Renal cortical epithelial cell (primary cell): ENCODE measurements around the gene ZNF100. TPM values are rescaled to one million over a fixed set of nuclear protein-coding genes. Genes with fewer than 3 reads are reported as not detected.
"Not testable (repeated sequence)": the region's sequence is repeated elsewhere in the genome, so short reads cannot be mapped to it uniquely, and the experiment has no call there.

Source experiments
- DNase-seq: peaks from one replicate; pipeline ENCODE4 v3.0.0-alpha.2; 2011; ENCODE audit warnings: low read depth
- total RNA-seq: library from RNA; depleted of rRNA; stranded (reverse); fragments of >200 nt; gene quantifications from 2 replicates; pipeline ENCODE4 v1.2.3, GENCODE V29; 2014

The ZNF100 gene
- total RNA-seq, 1 donor from 2014 or later, result 7.7 TPM

- no peak for DNase-seq
Measured at GRCh38 chr19:21704320-21704719, 63.1 kb downstream of the ZNF100 start.

- no peak for DNase-seq
Measured at GRCh38 chr19:21699197-21699596, 68.2 kb downstream of the ZNF100 start.

- DNase-seq, result peak; percentile 3
Measured at GRCh38 chr19:21698215-21698614, 69.2 kb downstream of the ZNF100 start.

- no peak for DNase-seq
Measured at GRCh38 chr19:21697698-21698097, 69.7 kb downstream of the ZNF100 start.

GRCh38 chr19:21694171-21694906 is 73.0 kb downstream of the ZNF100 start:
- no peak for DNase-seq

- no peak for DNase-seq
Measured at GRCh38 chr19:21693399-21693798, 74.0 kb downstream of the ZNF100 start.

GRCh38 chr19:21691661-21692060 is 75.7 kb downstream of the ZNF100 start:
- no peak for DNase-seq

GRCh38 chr19:21688464-21688863 is 78.9 kb downstream of the ZNF100 start:
- no peak for DNase-seq

GRCh38 chr19:21680671-21681070 is 86.7 kb downstream of the ZNF100 start:
- no peak for DNase-seq

- no peak for DNase-seq
Measured at GRCh38 chr19:21680026-21680425, 87.4 kb downstream of the ZNF100 start.

- no peak for DNase-seq
Measured at GRCh38 chr19:21677696-21678418, 89.5 kb downstream of the ZNF100 start.

GRCh38 chr19:21674454-21674853 is 92.9 kb downstream of the ZNF100 start:
- DNase-seq, result no peak

- not testable (repeated sequence) for DNase-seq
Measured at GRCh38 chr19:21673479-21673878, 93.9 kb downstream of the ZNF100 start.

Other genes starting within 250 kb of the ZNF100 start
- 6.4 and 16.8 TPM in 2 replicates for gene ZNF43, start 68.6 kb upstream of the ZNF100 start, total RNA-seq
- gene ZNF208, start 243.4 kb upstream of the ZNF100 start, total RNA-seq, result 0.69 and 1.4 TPM in 2 replicates